Measurements from ENCODE around the gene FABP6. TPM values are rescaled to one million over a fixed set of nuclear protein-coding genes. Genes with fewer than 3 reads are reported as not detected.

Gene FABP6
- total and polyA plus RNA-seq, 9 of the 15 experiments (the other 6 are each of a cell fraction or from before 2014, with no cell fraction given), result 0.11 to 0.33 (median 0.21) TPM; not detected in 4

GRCh38 chr5:160183075-160183474, 46.2 kb upstream of the FABP6 start (continued):
- TF ChIP-seq HDAC8 (tag; IDR thresholded peaks at IDR 0.05) (no peak), RBM39 (optimal IDR thresholded peaks at IDR 0.05; ENCODE audit: low read depth, low read length) (no peak), ZKSCAN1 (IDR thresholded peaks at IDR 0.05; ENCODE audit: low read depth, low read length) (no peak)

DNA sequence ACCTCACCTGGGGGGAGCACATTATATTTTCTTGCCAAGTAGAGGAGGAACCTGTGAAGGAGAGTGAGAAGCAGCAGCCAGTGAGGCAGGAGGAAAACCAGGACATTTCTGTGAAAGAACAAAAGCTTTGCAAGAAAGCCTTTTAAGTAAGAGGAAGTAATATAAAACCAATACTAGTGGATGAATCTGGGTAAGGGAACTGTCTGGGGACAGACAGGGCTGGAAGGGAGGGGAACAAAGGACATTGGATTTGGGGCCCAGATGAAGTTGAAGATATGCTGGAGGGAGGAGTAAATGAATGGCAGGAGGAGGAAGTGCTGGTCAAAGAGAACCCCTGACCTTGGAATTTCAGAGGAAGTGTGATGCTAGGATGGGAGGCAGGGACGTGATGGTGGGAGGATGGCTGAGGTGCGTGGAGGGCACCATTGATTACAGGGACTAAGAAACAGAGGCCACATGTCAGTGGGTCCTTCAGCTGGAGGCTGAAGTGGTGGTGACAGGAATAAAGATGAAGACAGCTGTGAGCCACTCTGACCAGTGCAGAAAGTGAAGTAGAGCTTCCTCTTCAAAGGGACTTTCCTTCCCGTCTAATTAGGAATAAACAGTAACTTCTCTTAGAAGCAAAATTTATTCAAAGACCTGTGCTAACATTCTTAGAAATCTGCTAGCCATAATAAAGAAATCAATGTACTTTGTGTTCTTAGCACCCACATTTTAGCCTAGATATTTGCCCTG, 43.5 kb upstream of the FABP6 start:
- no peak overlapping the region for H3K4me2 ChIP-seq (ENCODE audit: insufficient read depth, low read length)
- no peaks in the 10 kb centered on the region for H3K36me3 ChIP-seq (ENCODE audit: control insufficient read depth, insufficient read depth, low read length)
- no peak overlapping the region for H2AFZ ChIP-seq (ENCODE audit: low read depth, low read length)
- TF ChIP-seq SPI1 (IDR thresholded peaks at IDR 0.05; ENCODE audit: borderline replicate concordance, low read depth, low read length) (peak; percentile 28; the same call in 1 of the 2 replicates), DLX4 (CRISPR knock-in tag; IDR thresholded peaks at IDR 0.05) (no peak), SRSF9 (IDR thresholded peaks at IDR 0.05; ENCODE audit: borderline replicate concordance, low read depth, low read length) (no peak)
- TF ChIP-seq, protein P1, sequence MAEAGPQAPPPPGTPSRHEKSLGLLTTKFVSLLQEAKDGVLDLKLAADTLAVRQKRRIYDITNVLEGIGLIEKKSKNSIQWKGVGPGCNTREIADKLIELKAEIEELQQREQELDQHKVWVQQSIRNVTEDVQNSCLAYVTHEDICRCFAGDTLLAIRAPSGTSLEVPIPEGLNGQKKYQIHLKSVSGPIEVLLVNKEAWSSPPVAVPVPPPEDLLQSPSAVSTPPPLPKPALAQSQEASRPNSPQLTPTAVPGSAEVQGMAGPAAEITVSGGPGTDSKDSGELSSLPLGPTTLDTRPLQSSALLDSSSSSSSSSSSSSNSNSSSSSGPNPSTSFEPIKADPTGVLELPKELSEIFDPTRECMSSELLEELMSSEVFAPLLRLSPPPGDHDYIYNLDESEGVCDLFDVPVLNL (CRISPR knock-in tag; IDR thresholded peaks at IDR 0.05; ENCODE audit: low read depth), result no peak
- TF ChIP-seq, protein P2, sequence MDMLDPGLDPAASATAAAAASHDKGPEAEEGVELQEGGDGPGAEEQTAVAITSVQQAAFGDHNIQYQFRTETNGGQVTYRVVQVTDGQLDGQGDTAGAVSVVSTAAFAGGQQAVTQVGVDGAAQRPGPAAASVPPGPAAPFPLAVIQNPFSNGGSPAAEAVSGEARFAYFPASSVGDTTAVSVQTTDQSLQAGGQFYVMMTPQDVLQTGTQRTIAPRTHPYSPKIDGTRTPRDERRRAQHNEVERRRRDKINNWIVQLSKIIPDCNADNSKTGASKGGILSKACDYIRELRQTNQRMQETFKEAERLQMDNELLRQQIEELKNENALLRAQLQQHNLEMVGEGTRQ (CRISPR knock-in tag; IDR thresholded peaks at IDR 0.05), result no peak
- TF ChIP-seq, protein P3, sequence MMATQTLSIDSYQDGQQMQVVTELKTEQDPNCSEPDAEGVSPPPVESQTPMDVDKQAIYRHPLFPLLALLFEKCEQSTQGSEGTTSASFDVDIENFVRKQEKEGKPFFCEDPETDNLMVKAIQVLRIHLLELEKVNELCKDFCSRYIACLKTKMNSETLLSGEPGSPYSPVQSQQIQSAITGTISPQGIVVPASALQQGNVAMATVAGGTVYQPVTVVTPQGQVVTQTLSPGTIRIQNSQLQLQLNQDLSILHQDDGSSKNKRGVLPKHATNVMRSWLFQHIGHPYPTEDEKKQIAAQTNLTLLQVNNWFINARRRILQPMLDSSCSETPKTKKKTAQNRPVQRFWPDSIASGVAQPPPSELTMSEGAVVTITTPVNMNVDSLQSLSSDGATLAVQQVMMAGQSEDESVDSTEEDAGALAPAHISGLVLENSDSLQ (IDR thresholded peaks at IDR 0.05), result peak; percentile 52; the same call in 1 of the 2 replicates
- no peak overlapping the region for H3K4me3 ChIP-seq
- H3K27ac ChIP-seq (ENCODE audit: extremely low read depth, low read depth, low read length), result no peak overlapping the region
- H3K27me3 ChIP-seq (ENCODE audit: control insufficient read depth in 2 of 2, insufficient read depth in 2 of 2, low read length in 2 of 2), result peaks cover 0 to 8% of the 10 kb centered on the region in 2 experiments; a peak in 2 of 5 replicates
- in situ Hi-C loops (cut with MboI), result no loop called here
- CTCF ChIA-PET (ENCODE audit: low intra/inter-chr PET ratio), result no interaction called here
- H4K20me1 ChIP-seq (replicated peaks; ENCODE audit: control insufficient read depth, insufficient read depth, low read length), result no peaks in the 10 kb centered on the region
- peaks cover 0 to 13% of the 10 kb centered on the region in 2 experiments; a peak in 3 of 5 replicates for H3K4me1 ChIP-seq (replicated peaks in 1 of 2; ENCODE audit: control insufficient read depth in 2 of 2, insufficient read depth in 2 of 2, low read length in 2 of 2)
- POLR2A ChIA-PET, result interaction anchor here (1.0 kb wide), 1 partner anchor 9 kb away, joined by 3 read pairs; no protein-coding TSS in a partner anchor
- ATAC-seq (no peak), DNase-seq (ENCODE audit: extremely low read depth in 1 of 4, low spot score in 3 of 4) (no peak), FAIRE-seq (no peak)
- H3K9ac ChIP-seq (ENCODE audit: insufficient read depth in 1 of 2, low read depth in 2 of 2, low read length in 2 of 2), result no peak overlapping the region
- 13% methylated on average over 3 of the region's 3 CpGs for WGBS (ENCODE audit: insufficient coverage, low coverage, missing lambda C conversion rate)
- H3K9me1 ChIP-seq (ENCODE audit: control insufficient read depth, insufficient read depth, low read length), result no peaks in the 10 kb centered on the region
- intact Hi-C loops (cut with micrococcal nuclease), result no loop called here
- no peaks in the 10 kb centered on the region for H3K79me2 ChIP-seq (ENCODE audit: control insufficient read depth, insufficient read depth, low read length)
- BruUV-seq (replicated peaks), result no TSS peak
- peaks cover 3% of the 10 kb centered on the region; the same call in 1 of the 2 replicates for H3K9me3 ChIP-seq (replicated peaks; ENCODE audit: control insufficient read depth, insufficient read depth, low read depth, low read length)

All from K562 (cell line).